HG03066 (cell line): ENCODE data around the gene RTF2.

Experiments
- ATAC-seq: cut with Tn5 transposase; IDR thresholded peaks from one replicate; pipeline ENCODE4 v1.9.1; 2021; ENCODE audit warnings: low read depth; ENCODE audit not compliant: unreplicated experiment

The RTF2 gene

DNA sequence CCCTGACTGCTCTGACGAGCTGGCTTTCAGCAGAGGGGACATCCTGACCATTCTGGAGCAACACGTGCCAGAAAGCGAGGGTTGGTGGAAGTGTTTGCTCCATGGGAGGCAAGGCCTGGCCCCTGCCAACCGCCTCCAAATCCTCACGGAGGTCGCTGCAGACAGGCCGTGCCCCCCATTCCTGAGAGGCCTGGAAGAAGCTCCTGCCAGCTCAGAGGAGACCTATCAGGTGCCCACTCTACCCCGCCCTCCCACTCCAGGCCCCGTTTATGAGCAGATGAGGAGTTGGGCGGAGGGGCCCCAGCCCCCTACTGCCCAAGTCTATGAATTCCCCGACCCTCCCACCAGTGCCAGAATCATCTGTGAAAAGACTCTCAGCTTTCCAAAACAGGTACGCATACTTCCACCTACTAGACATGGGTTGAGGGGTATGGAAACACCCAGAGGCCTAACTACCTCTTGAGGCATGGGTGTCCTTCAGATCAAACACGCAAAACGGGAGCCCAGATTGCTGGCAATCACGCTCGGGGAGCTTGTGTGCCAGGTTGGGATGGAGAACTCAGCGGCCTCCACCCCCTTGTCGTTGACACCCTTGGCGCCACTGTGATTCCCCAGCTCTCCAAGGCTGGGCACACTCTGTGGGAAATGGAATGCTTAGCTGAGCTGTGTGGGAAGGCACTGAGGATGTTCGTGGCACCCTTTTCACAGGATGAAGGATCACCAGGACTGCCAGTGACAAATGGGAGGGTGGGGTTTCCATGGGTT, 31.0 kb upstream of the RTF2 start:
- no peak for ATAC-seq

DNA sequence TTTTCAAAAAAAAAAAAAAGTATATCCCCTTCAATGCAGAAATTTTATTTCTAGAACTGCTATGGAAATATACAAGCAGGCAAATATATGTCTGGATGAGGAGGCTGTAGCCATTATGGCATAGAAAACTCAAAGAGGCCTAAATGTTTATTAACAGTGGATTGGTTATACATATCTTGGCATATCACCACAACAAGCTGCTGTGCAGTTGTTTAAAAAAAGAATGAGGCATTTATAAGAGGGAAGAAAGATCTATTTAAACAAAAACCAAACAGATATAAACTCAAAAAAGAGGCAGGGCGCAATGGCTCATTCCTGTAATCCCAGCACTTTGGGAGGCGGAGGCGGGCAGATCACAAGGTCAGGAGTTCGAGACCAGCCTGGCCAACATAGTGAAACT, 30.1 kb upstream of the RTF2 start:
- no peak for ATAC-seq

DNA sequence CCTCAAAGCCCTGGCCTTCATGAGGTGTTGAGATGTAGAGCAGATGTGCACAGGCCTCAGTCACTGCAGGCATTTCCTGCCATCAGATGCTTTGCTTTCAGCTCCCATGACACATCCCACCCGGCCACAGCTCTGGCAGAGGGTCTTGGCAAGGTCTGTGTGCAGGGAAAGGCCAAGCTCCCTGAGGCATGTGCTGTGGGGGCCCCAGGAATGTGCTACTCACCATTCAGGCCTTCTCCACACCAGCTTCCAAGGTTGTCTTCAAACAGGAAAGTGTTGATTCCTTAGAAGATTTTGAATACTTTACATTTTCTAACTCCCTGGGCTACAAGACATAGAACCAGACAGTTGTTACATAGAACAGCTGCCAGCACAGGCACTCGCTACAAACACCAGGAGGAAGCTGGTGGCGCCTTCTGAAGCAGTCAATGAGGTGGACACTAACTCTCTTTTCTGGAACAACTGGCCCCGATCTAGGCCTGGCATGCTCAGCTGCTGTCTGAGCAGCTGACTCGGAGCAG, 28.6 kb upstream of the RTF2 start:
- ATAC-seq = no peak

DNA sequence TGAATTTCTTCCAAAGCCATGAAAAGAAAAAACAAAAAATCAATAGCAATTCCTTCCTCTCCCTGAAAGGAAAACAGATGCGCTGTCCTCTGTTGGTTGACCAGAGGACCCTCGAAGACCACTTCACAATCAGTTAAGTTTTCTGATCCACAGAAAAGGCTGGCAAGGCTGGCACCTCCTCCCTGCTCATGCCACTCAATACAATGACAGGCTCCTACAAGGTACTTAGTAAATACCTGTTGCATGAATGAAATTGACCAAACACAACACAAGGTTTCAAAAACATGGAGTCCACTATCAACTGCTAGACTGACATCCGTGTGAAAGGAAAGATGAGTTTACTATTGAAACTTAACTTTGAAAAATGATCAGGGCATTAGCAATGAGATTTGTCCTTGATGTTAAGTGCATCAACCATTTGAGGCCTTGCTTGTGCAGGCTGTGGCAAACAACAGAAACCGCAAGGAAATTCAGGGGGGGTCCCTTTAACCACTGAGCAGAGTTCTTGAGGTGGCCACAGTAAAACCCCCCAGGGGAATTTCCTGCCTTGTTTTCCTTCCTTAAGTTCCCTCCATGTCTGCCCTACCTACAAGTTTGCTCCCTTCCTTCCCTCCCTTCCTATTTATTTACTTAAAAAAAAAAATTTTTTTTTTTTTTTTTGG, 27.9 kb upstream of the RTF2 start:
- no peak for ATAC-seq

DNA sequence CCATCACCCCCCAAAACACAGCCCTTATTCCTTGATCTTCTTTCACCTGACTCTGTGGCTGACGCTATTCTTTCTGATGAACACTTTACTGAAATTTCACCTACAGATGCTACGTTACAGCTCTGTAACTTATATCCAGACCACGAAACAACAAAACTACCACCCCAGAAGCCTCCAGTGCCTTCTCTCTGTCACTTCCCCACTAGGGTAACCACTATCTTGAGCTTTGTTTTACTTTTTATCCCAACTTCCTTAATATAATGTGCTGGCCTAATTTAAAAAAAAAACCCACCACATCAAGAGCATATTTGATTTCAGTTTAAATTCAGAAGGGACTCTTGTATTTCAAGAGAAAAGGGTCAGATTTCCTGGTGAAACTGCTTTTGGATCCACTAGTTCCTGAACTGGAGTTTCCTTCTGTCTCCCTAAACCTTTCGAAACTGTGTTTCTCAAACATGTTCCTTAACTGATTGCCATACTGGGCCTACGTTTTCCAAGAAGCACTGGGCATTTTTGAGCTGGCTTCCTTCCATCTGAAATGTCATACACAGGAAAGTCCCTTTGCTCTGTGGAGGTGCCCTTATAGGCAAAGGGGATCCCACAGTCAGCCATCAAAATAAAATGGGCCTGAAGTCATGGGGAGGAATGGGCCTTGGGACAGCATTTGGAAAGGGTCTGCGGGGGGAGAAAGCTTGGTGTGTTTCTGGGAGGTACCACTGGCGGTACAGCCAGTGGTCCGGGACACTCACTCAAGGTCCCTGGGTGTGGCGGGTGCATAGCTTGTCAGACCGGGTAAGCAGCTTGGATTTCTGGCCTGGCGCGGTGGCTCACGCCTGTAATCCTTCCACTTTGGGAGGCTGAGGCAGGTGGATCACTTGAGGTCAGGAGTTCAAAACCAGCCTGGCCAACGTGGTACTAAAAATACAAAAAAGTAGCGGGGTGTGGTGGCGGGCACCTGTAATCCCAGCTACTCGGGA, 25.8 kb upstream of the RTF2 start:
- ATAC-seq = no peak

DNA sequence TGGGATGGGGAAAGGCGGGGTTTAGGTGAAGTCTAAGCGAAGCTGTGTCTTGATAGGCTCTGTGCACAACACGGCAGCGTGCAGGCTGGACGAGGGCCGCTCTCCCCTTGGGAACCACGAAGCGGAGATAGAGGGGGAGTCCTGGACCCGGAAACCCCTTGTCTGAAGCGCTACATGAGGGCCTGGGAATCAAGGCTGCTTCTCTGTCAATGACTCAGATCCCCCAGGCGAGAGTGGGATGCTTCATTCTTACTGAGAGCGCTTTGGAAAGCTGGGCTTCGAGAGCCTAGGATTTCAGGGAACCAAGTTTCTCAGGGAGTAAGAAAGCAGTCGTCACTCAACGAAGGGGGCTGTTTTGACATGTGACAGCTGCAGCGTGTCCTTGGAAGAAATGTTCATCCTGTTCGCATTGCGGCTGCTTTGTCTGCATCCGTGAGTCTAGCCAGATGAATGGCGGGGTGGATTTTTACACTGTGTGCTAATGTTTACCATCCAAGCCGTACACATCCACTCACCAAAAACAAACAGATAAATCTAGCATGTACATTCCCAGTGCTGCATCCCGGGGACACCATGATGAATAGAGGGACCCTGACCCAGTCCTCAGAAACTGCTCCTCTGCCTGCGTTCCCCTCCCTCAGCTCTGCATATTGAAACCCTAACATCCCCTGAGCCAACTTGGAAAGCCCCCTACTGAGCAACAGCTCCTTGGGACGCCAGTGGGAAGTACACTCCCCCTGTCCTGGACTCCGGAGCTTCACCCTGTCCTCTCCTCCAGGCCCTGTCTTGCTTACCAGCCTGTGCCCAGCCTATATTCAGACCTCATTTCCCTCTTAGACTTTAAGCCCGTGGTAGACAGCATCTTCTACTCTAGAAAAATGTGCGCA, 24.5 kb upstream of the RTF2 start:
- no peak for ATAC-seq

DNA sequence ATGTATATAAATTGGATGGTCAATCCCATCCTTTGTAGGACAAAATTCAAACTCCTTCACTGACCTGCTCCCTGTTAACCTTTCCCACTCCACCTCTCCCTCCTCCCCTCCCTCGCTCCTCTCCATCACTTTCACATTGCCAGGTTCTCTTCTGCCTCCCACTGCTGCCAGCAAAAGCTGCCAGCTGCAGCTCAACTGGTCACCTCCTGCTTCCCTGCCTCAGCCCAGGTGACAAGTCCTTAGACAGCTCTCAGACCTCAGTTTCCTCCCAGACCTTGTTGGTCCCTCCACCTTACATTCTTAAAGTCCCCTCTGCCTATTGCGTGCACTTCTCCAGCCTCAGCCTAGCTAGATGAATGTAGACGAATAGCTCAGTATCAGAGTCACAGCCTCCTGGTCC, 23.3 kb upstream of the RTF2 start:
- no peak for ATAC-seq

DNA sequence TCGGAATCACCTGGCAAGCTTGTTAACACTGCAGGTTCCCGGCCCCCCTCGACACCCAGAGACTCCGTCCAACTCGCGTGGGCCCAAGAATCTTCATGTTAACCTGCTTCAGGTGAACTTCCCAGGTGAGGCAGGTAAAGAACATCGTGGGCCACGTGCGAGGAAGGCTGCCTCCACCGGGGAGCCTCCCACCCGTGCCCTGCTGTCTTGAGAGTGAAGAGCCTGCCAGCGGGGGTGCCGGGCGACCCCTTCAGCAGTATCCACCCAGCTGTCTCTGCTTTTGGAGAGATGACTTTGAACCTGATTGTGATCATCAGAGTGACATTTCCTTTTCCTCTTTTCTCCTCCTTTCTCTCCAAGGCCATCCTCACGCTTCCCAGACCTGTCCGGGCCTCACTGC, 22.9 kb upstream of the RTF2 start:
- no peak for ATAC-seq

DNA sequence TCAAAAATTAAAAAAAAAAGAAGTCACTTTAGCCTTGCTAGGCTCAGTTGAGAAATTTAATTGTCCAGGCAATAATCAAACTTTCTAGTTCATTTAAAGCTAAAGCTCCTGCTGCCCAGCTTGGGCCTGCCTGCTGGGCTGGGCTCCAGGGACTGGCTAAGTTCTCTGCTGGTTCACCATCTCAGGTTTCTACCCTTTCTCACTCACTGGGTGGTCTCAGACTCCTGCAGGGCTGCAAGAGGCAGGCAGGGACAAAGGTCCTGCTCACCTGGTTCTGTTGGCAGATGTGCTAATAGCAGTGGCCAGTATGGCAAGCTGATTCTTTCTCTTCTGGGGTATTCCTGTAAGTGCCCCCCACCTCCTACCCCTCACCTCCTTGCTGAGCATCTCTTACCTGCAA, 21.2 kb upstream of the RTF2 start:
- ATAC-seq = no peak

DNA sequence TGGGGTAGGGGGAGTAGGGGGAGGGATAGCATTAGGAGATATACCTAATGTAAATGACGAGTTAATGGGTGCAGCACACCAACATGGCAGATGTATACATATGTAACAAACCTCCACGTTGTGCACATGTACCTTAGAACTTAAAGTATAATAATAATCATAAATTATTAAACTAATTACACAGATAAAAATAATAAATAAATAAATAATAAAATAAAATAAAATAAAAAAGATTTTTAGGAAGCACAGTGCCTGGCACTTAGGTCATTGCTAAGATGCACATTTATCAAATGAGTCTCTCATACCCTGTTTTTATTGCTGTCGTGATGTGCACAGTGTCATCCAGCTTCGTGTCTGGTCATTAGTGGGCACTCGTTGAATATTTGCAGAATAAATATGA, 19.0 kb upstream of the RTF2 start:
- ATAC-seq = no peak

DNA sequence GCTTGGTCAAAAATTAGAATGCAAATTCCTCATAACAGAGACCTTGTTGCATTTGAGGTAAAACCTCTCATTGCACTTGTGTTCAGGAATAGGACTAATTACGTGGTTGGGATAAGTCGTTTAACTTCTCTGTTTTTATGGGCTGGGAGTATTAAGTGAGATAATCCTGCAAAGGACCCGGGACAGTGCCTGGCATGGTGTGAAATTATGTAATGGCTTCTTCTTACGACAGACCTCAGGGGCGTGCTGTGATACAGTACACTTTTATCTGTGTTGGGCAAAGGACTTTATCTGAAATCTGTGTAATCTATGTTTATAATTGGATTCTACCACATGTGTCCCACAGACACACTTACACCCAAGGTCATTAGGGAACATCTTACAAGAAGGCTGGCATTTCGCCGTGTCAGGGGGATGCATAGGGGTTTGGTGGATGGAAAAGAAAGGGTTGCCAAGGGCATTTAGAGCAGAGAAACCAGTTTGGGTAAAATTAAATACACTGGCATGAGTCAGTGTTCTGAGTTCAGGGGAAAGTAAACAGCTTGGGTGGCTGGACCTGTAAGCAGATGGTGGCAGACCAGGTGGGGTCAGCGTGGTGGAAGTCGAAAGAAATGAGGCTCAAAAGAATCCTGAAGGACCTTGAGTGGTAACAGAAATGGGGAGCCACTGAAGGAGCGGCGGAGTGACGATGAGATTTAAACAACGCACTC, 17.2 kb upstream of the RTF2 start:
- no peak for ATAC-seq

DNA sequence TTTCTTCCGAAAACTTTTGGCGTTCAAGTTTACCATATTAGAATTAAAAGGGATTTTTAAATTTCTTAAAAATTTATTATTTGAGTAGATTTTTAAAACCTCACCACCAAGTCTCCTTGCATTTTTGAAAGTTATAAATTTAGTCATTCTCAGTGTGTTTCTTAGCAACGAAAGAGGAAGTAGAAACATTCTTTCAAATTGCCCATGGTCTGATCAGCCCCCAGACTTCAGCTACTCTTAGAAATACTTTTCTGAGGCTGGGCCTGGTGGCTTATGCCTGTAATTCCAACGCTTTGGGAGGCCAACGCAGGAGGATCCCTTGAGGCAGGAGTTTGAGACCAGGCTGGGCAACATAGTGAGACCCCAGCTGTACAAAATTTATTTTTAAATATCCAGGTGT, 15.1 kb upstream of the RTF2 start:
- no peak for ATAC-seq

DNA sequence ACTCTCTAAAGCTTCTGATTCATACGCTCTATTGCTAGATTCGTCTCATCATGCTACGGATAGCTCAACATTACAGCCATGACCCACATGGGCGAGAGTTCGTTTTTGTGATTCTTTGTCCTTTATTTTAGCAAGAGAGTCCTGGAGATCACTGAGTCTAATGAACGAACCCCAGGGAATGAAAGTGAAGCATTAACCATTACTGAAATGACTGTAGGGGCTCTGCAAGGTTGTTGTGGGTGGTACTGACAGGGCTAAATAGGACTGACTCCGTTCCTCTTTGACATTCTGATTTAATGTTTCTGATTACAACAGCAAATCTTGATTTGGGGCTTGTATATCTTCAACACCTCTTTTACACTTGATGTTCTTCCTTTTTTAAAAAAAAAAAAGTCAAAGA, 13.7 kb upstream of the RTF2 start:
- no peak for ATAC-seq

DNA sequence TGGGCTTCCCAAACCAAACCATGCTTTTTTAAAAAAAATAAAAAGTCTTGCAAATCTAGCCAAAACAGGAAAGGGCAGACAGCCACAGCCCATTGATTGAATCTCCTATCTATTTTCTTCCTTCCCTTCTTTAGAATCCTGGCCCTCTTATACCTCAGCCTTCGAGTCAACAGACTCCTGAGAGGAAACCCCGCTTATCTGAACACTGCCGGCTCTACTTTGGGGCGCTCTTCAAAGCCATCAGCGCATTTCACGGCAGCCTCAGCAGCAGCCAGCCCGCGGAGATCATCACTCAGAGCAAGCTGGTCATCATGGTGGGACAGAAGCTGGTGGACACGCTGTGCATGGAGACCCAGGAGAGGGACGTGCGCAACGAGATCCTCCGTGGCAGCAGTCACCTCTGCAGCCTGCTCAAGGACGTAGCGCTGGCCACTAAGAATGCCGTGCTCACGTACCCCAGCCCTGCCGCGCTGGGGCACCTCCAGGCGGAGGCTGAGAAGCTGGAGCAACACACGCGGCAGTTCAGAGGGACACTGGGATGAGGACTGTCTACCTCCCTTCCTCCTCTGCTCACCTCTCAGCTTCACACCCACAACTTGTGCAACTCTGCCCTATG, 10.1 kb upstream of the RTF2 start:
- ATAC-seq = no peak

DNA sequence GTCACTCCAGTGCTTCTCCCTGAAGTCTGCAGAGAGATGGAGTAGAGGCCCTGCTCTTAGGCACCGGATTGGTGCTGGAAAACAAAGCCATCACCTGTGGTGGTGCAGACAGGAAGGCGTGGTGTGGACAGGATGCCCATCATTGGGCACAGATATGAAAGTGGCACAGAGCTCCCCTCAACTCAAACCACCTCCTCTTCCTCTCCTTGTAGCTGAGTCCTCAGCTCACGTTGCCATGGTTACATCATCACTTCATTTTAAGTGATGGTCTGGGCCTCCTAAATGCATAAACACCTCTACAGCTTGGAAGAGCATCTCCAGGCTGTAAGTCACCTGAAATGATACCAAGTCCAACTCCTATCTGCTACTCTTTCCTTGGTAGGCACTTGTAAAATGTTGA, 8.0 kb upstream of the RTF2 start:
- no peak for ATAC-seq

DNA sequence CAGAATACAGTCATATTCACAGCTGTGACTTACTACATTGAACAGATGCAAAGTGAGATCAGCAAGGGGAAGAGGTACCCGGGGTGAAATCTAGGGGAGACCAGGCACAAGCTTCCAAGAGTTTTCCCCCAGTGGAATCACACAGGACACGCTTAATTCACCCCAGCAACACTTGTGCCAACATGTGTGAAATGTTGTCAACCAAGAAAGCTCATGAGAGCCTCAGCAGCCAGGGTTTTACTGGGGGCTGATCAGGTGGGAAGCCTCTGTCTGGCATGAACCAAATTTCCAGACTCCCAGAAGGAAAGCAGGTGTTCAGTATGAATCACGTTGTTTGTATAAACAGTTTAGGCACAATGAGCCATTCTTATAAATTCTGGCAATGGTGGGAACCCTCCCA, 6.9 kb upstream of the RTF2 start:
- ATAC-seq = no peak

DNA sequence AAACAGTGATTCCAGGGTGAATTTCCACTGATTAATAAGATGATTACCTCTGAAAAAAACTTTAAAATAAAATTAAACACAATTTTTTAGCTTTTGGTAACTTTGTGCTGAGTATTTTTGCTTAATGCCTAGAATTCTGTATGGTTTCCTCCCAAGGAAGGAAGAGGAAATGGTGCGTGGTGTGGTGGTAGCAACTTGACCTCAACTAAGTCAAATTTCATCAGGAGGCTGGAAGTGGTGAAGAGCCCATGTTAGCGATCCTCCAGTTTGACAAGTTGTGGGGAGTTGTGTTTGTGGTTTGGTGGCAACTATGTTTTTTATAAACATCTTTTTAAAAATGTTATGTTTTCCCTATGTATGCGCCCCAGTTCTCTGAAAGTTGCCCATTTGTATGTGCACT, 5.0 kb upstream of the RTF2 start:
- no peak for ATAC-seq

DNA sequence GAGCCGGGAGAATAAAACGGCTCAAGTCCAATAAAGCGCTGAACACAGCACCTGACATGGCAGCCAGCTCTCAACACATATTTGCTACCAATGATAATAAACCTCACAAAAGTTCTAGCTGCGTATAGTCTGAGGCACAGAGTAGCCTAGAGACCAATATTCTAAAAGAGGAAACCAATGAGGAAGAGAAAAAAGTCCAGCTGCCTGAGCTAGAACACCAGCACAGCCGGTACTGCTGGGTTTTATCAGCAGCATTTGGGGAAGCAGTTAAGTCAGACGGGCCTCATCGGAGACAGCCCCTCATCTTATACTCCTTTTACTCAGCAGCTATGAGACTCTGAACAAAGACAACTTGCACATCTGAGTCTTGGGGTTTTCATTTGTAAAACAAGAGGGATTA, 2.4 kb upstream of the RTF2 start:
- ATAC-seq = no peak

DNA sequence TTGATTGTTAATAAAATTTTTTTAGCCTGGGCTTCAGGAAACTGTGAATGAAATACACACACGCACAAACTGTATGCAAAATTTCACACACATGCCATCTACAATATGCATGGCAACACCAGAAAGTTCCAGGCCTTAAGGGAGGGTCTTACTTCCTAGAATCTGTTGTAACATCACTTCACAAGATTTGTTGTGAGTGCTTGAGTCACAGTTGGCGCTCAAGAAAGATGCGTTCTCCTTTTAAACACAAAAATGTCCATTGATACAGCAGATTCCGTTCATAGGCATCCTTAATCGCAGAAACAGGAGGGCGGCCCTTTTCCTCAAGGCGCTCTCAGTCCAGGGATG, 485 bp upstream of the RTF2 start:
- ATAC-seq = peak; percentile 2
